Smooth muscle cell (in vitro differentiated cells): Measurements from ENCODE around the gene PLCB1. TPM values are rescaled to one million over a fixed set of nuclear protein-coding genes. Genes with fewer than 3 reads are reported as not detected.

Source experiments
- DNase-seq: peaks from one replicate; lab custom pipeline; 2025; ENCODE audit not compliant: unreplicated experiment; lab: John Stamatoyannopoulos, UW
- H2AFZ ChIP-seq: fragments of 200-600 bp; sonication (generic); 2 replicates; pipeline ENCODE4 v1.6.0; 2016; ENCODE audit warnings: antibody characterized with exemption, low read depth, mild to moderate bottlenecking
- H3F3A ChIP-seq: fragments of 200-600 bp; sonication (generic); 2 replicates; pipeline ENCODE4 v1.6.0; 2017; ENCODE audit warnings: antibody characterized with exemption, low read depth
- H3K27ac ChIP-seq: fragments of 200-600 bp; sonication (generic); 2 replicates; pipeline ENCODE4 v1.5.1; 2016; ENCODE audit warnings: low read depth, mild to moderate bottlenecking
- H3K27me3 ChIP-seq: fragments of 200-600 bp; sonication (generic); 2 replicates; pipeline ENCODE4 v1.6.1; 2016; ENCODE audit warnings: low read depth, mild to moderate bottlenecking
- H3K36me3 ChIP-seq: fragments of 200-600 bp; sonication (generic); 2 replicates; pipeline ENCODE4 v1.5.1; 2016; ENCODE audit warnings: low read depth
- H3K4me1 ChIP-seq: fragments of 200-600 bp; sonication (generic); 2 replicates; pipeline ENCODE4 v1.5.1; 2016; ENCODE audit warnings: low read depth
- H3K4me2 ChIP-seq: fragments of 200-600 bp; sonication (generic); 2 replicates; pipeline ENCODE4 v1.6.0; 2016; ENCODE audit warnings: mild to moderate bottlenecking
- H3K4me3 ChIP-seq: fragments of 200-600 bp; sonication (generic); 2 replicates; pipeline ENCODE4 v1.5.1; 2016; ENCODE audit warnings: mild to moderate bottlenecking
- H3K79me2 ChIP-seq: fragments of 200-600 bp; sonication (generic); 2 replicates; pipeline ENCODE4 v1.6.0; 2016; ENCODE audit warnings: low read depth, mild to moderate bottlenecking
- H3K9ac ChIP-seq: fragments of 200-600 bp; sonication (generic); 2 replicates; pipeline ENCODE4 v1.6.0; 2016; ENCODE audit warnings: low read depth
- H3K9me3 ChIP-seq: fragments of 200-600 bp; sonication (generic); replicated peaks from 2 replicates; pipeline ENCODE4 v1.5.1; 2016; ENCODE audit warnings: low read depth
- H4K20me1 ChIP-seq: fragments of 200-600 bp; sonication (generic); 2 replicates; pipeline ENCODE4 v1.6.0; 2016; ENCODE audit warnings: low read depth
- CTCF ChIP-seq: fragments of 200-600 bp; sonication (generic); IDR thresholded peaks from 2 replicates; pipeline ENCODE4 v1.5.1; 2017; ENCODE audit warnings: borderline replicate concordance, mild to moderate bottlenecking, antibody characterized with exemption; ENCODE audit not compliant: insufficient read depth, poor library complexity, severe bottlenecking
- WGBS: methylation state at CpG from one replicate; pipeline ENCODE4 v1.1.7; 2016; ENCODE audit warnings: low lambda C conversion rate; 5-methylcytosine and 5-hydroxymethylcytosine counted together
- polyA plus RNA-seq: library from polyadenylated mRNA; unstranded; fragments of >200 nt; fragmentation: Nextera tagmentation; extraction: Ambion mirVana; gene quantifications from 2 replicates; pipeline ENCODE4 v1.2.1, GENCODE V29; 2016
- total RNA-seq: library from RNA; depleted of rRNA; stranded (reverse); fragments of >200 nt; gene quantifications from 2 replicates; pipeline ENCODE4 v1.2.3, GENCODE V29; 2014

The PLCB1 gene
- total and polyA plus RNA-seq, 2 experiments from 2014 or later = 4.7 to 25.3 TPM

- 97% methylated on average over 3 of the region's 3 CpGs for WGBS
- H3K9me3 ChIP-seq = no peaks in the 10 kb centered on the region
These were observed 449.5 kb downstream of the PLCB1 start for GRCh38 chr20:8581446-8582183.

GRCh38 chr20:8583012-8583565 lies 451.0 kb downstream of the PLCB1 start:
- Histone ChIP-seq H3K27me3 (no peaks in the 10 kb centered on the region), H3K79me2 (no peaks in the 10 kb centered on the region), H3K4me3 (no peak overlapping the region), H3K9me3 (no peaks in the 10 kb centered on the region), H3K9ac (no peak overlapping the region), H3F3A (no peaks in the 10 kb centered on the region), H3K4me2 (peak overlapping the region; percentile 33), H3K36me3 (no peaks in the 10 kb centered on the region), H3K27ac (no peak overlapping the region), H4K20me1 (no peaks in the 10 kb centered on the region), H3K4me1 (no peaks in the 10 kb centered on the region), H2AFZ (no peak overlapping the region)
- TF ChIP-seq CTCF = no peak
- no peak for DNase-seq
- 100% methylated on average over 1 of the region's 1 CpG for WGBS

More at GRCh38 chr20:8581446-8582183, 449.5 kb downstream of the PLCB1 start:
- Histone ChIP-seq H3K4me2 (no peak overlapping the region), H2AFZ (no peak overlapping the region), H3K27me3 (no peaks in the 10 kb centered on the region), H3K9ac (no peak overlapping the region), H3K4me3 (no peak overlapping the region), H3K4me1 (no peaks in the 10 kb centered on the region), H3K27ac (no peak overlapping the region), H3F3A (no peaks in the 10 kb centered on the region), H4K20me1 (no peaks in the 10 kb centered on the region), H3K36me3 (no peaks in the 10 kb centered on the region), H3K79me2 (no peaks in the 10 kb centered on the region)
- TF ChIP-seq CTCF = no peak
- DNase-seq = no peak

- Histone ChIP-seq H3K4me1 (no peaks in the 10 kb centered on the region), H4K20me1 (no peaks in the 10 kb centered on the region), H3K9ac (no peak overlapping the region), H3K27me3 (no peaks in the 10 kb centered on the region), H3K27ac (no peak overlapping the region), H3K4me3 (no peak overlapping the region), H3F3A (no peaks in the 10 kb centered on the region), H3K79me2 (no peaks in the 10 kb centered on the region), H3K36me3 (no peaks in the 10 kb centered on the region), H2AFZ (no peak overlapping the region), H3K4me2 (peak overlapping the region; percentile 33), H3K9me3 (no peaks in the 10 kb centered on the region)
- 55% methylated on average over 7 of the region's 7 CpGs for WGBS
- DNase-seq = no peak
- no peak for TF ChIP-seq CTCF
These were observed 451.5 kb downstream of the PLCB1 start for GRCh38 chr20:8583566-8584043.
